SIG-M5 treated with dmso at 0.1 percent for 504 hours (cell line): Measurements from ENCODE around the gene DUSP22.

Experiments used
- DNase-seq: peaks from one replicate; lab custom pipeline; 2025; ENCODE audit not compliant: unreplicated experiment; lab: John Stamatoyannopoulos, UW

DUSP22 gene

GRCh38 chr6:349491-349921 is 57.2 kb downstream of the DUSP22 start:
- no peak for DNase-seq

DNA sequence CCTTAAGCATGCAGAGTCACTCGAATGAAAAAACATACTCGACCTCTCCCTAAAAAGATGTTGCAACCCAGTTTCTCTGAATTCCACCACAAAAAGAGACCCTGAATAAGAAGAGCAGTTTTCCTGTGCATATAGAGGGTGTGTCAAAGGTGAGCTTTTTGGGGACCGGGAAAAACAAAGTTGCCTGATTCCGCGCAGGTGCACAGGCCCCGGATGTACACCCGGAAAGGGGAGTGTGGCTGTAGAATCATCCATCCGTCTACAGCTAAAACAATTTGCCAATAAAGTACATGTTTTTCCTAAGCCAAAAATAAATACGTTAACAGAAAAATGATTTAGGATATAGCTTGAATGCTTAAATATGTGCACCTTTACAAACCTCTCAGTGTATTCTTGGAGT is 58.1 kb downstream of the DUSP22 start:
- DNase-seq: no peak

DNA sequence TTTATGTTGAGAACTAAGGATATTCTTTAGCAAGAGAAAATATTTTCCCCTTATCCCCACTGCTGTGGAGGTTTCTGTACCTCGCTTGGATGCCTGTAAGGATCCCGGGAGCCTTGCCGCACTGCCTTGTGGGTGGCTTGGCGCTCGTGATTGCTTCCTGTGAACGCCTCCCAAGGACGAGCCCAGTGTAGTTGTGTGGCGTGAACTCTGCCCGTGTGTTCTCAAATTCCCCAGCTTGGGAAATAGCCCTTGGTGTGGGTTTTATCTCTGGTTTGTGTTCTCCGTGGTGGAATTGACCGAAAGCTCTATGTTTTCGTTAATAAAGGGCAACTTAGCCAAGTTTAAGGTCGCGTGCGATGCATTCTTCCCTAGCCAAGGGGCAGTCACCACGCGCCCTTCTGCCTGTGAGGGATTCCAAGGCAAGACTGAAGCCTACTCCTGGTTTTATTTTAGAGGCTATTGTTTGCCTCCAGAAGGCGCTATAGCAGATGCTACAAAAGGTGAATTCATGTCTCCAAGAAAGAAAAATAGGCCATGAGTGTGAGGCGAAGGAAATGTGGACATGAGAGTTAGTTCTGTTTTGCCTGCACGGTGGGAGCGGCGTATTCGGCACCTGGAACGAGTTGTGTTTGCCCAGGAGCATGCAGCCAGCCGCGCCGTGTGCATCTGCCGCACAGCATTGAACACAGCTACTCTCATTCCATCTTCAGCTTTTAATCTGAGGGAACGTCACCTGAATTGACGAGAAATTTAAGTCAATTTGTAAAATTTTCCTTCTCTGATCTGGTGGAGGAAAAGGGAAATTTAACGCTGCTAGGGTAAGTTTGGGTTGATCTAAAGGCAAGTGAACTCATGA is 59.0 kb downstream of the DUSP22 start:
- DNase-seq: no peak

GRCh38 chr6:351867-352289 is 59.6 kb downstream of the DUSP22 start:
- DNase-seq: no peak

GRCh38 chr6:352474-352873 is 60.2 kb downstream of the DUSP22 start:
- DNase-seq: no peak

GRCh38 chr6:352896-353470 is 60.7 kb downstream of the DUSP22 start:
- DNase-seq: no peak

DNA sequence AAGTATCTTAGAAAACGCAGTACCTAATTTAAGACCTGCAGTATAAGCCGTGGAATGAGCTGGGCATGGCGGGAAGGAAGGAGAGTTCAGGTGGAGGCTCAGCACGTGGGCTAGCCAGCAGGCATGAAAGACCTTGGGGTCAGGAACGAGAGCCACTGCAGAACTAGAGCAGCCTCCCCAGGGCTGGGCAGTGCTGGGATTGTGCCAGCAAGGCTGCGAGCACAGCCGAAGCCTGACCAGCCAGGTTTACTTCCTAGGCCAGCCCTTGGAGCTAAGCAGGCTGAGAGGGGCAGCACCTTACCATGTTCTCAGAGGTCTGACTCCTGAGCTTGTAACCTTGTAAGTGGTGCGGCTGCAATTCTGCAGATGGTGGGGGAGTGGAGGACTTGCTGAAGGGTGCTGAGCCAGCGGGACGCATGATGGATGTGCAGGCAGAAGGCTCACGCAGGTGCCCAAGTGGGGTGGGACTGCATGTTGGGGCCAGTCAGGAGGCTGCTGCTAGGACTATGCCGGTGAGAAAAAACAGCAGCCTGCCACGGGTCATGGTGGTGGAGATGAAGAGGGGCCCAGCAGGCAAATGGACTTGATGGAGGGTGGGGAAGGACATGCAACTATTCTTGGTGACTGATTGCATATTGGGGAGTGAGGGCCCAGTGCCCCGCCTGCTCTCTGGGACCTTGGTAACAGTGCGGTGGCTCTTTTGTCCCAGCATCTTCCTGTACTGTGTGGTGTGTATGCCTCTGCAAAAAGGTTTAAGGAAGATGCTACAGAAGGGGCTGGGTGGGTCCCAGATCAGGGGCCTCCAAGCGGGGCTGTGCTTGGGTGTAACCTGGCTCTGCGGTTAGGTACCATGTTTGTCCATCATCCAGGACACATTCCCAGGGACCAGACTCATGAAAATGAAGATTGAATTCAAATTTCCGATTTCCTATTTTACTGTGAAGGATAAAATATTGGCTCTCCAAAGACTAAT is 61.6 kb downstream of the DUSP22 start:
- no peak for DNase-seq

- no peak for DNase-seq
These were observed 62.5 kb downstream of the DUSP22 start for GRCh38 chr6:354631-355280.

- no peak for DNase-seq
These were observed 63.3 kb downstream of the DUSP22 start for GRCh38 chr6:355373-356208.

DNA sequence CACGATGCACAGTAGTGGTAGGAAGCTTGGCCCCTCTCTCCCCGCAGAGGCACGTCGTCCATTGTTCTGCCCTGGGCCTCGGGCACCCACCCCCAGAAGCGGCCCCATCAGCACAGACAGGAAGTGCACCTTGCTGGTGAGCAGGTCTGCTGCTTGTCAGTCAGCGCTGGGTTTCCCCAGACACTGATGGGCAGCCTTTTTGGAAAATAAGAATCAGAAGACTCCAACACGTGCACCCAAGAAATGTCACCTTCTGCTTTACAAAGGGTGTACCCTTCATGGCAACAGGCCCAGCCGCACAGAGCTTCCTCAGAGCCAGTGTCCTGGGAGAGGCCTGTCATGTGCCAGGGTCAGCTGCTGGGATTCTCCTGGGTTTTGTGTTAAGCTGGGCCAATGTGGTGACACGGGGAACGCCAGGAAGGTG is 64.6 kb downstream of the DUSP22 start:
- DNase-seq: no peak

- no peak for DNase-seq
These were observed 65.0 kb downstream of the DUSP22 start for GRCh38 chr6:357261-357790.

DNA sequence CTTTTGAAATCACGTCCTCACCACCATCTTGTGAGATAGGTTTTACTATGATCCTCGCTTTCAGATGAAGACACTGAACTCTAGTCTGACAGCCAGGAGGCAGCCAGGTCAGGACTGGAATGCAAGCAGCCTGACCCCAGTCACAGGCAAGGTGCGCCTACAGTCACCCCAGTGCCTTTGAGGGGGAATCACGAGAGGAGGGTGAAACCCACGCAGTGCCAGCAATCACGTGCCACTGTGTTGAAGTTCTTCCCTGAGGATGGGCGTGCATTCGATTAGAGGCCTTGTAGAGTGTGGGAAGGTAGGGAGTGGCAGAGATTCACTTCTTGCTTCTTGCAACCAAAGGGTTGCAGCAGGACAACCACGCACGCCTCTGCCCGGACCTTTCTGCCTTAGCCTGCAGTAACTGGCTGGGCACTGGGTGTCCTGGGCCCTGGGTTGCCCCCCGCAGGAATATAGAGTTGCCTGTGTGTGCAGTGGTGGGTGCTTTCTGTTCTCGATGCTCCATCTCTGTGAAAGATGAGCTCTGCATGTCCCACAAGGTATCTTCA is 65.6 kb downstream of the DUSP22 start:
- no peak for DNase-seq

DNA sequence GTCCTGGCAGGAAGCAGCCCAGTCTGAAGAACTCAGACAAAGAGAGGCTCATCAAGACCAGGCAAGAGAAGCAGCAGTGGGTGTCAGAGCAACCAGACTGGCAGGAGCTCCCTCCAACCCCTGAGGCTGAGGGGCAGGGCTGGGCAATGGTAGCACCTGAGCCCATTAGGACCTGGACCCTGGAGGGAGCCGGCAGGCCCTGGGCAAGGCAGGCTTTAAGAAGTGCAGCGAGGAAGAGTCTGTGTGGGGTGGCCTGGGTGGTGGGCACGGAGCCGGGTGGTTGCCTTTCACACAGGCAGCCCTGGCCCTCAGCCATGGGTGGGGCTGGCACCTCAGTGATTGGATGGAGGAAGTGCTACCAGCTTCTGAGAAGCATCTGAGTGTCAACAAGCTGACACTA is 66.1 kb downstream of the DUSP22 start:
- DNase-seq: no peak

GRCh38 chr6:358847-359246 is 66.6 kb downstream of the DUSP22 start:
- DNase-seq: no peak

GRCh38 chr6:359261-360035 is 67.2 kb downstream of the DUSP22 start:
- DNase-seq: no peak

DNA sequence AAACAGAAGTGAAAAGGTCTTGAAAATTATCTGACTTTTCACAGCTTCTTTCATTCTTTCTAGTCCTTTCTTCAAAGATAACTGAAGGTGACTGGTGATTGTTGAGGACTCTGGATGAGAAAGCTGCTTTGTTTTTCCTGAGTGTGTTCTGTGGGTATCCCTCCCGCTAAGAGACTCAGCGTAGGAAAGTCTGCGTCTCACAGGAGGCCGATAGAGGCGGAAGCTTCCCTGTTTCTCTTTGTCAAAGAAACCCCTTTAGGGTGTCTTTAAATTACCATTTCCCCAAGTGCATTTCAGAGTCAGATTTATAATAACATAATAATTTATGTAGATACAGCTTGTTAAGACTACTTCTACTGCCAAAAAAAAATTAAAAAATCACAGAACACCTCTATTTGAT is 68.1 kb downstream of the DUSP22 start:
- DNase-seq: no peak

GRCh38 chr6:360764-361373 is 68.6 kb downstream of the DUSP22 start:
- no peak for DNase-seq

DNA sequence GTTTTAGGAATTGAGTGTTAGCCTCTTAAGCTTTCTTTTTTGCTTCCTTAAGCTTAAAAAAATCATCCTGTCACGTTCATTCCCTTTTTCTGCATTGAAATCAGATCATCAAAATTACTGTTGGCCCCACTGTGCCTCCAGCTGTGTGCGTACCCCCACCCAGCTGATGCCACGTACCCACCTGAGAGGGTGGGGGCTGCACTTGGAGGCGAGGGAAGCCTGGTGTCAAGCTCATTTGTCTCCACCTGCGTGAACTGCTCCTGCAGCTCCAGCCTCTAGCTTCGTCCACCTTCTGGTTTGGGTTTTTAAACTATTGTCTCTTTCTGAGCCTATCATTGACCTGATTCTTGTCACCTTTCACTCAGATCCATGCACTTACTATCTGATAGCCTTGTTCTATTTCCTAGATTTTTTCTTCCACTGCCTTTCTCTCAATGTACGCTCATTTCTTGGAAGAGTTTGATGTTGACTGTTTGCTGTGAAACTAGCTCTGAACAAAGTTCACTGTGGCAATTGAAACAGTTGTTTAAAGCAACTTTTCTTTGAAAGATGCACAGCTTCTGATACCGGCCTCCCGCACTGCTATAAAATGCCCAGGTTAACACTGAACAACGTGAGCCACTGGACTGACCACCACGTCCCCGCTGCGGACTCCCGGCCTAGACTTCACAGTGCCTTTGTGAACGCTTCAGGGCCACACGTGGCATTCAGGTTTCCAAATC is 69.3 kb downstream of the DUSP22 start:
- no peak for DNase-seq
